Testis (tissue), 3 donors: ENCODE measurements around the gene PEX3. TPM values are rescaled to one million over a fixed set of nuclear protein-coding genes. Genes with fewer than 3 reads are reported as not detected.

ENCODE experiments used
- DNase-seq: peaks from one replicate; pipeline ENCODE4 v3.0.0-alpha.2; 2019
- H3K27ac ChIP-seq, 2 donors: fragments of 200-600 bp; sonication (generic); one replicate each; pipeline ENCODE4 v1.5.1; 2019
- H3K27me3 ChIP-seq: fragments of 200-600 bp; sonication (generic); one replicate; pipeline ENCODE4 v1.5.1; 2019
- H3K36me3 ChIP-seq: fragments of 200-600 bp; sonication (generic); one replicate; pipeline ENCODE4 v1.5.1; 2017; ENCODE audit warnings: low read depth; ENCODE audit errors: missing control alignments
- H3K4me1 ChIP-seq: fragments of 200-600 bp; sonication (generic); one replicate; pipeline ENCODE4 v1.5.1; 2019
- H3K4me3 ChIP-seq, 2 donors: fragments of 200-600 bp; sonication (generic); one replicate each; pipeline ENCODE4 v1.5.1; 2017 to 2019
- H3K9me3 ChIP-seq: fragments of 200-600 bp; sonication (generic); one replicate; pipeline ENCODE4 v1.5.1; 2017
- CTCF ChIP-seq, 3 experiments: fragments of 450-650 bp in 2 of 3; fragments of 200-600 bp in 1 of 3; sonication (generic) in 1 of 3; IDR thresholded peaks; one replicate each; pipeline ENCODE4 v1.5.1; 2016 to 2019; ENCODE audit warnings: antibody characterized with exemption in 3 of 3, mild to moderate bottlenecking in 2 of 3, moderate library complexity in 1 of 3
- POLR2A ChIP-seq: fragments of 450-650 bp; IDR thresholded peaks from one replicate; pipeline ENCODE4 v1.6.1; 2017; ENCODE audit warnings: antibody characterized with exemption, mild to moderate bottlenecking, moderate library complexity
- WGBS, 2 donors: methylation state at CpG; one replicate each; pipeline ENCODE4 v1.1.5; 2018; 5-methylcytosine and 5-hydroxymethylcytosine counted together
- intact Hi-C: fragments of 100-400 bp; cut with DNase I; formaldehyde crosslinking; loops from one replicate; pipeline ENCODE4 v1.15.1; 2023; ENCODE audit warnings: low total_unique reads
- polyA plus RNA-seq: library from polyadenylated mRNA; stranded (reverse); fragments of 350-450 nt; fragmentation: Illumina TruSeq; extraction: RNeasy Lipid Tissue Mini Kit (QIAGEN cat#74804); gene quantifications from one replicate; pipeline ENCODE4 v1.2.3, GENCODE V29; 2014; ENCODE audit warnings: low read depth, low replicate concordance; ENCODE audit not compliant: insufficient read depth
- total RNA-seq, 2 donors: library from RNA; depleted of rRNA; stranded (reverse); fragments of >200 nt; gene quantifications; one replicate each; pipeline ENCODE4 v1.2.3, GENCODE V29; 2016

Gene PEX3
- total and polyA plus RNA-seq, 3 donors from 2014 or later, result 16.6 to 33.1 (median 22.8) TPM

- DNase-seq, result no peak
- Histone ChIP-seq H3K36me3 (no peaks in the 10 kb centered on the region), H3K9me3 (no peaks in the 10 kb centered on the region), H3K27me3 (no peaks in the 10 kb centered on the region), H3K27ac (no peak overlapping the region), H3K4me3 (no peak overlapping the region), H3K4me1 (no peaks in the 10 kb centered on the region)
- no peak for TF ChIP-seq POLR2A
- no peak for TF ChIP-seq CTCF (IDR thresholded peaks at IDR 0.05)
- WGBS, 2 donors, result 76 to 79% methylated on average over 7 of the region's 7 CpGs
- intact Hi-C loops, result no loop called here
These were observed 77.7 kb downstream of the PEX3 start for GRCh38 chr6:143528164-143528811.

GRCh38 chr6:143529095-143529494 lies 78.5 kb downstream of the PEX3 start:
- Histone ChIP-seq H3K27me3 (no peaks in the 10 kb centered on the region), H3K27ac (no peak overlapping the region), H3K9me3 (no peaks in the 10 kb centered on the region), H3K4me3 (no peak overlapping the region), H3K4me1 (no peaks in the 10 kb centered on the region), H3K36me3 (no peaks in the 10 kb centered on the region)
- intact Hi-C loops, result no loop called here
- 36 to 37% methylated on average over 2 of the region's 2 CpGs for WGBS, 2 donors
- no peak for DNase-seq
- TF ChIP-seq POLR2A (no peak), CTCF (IDR thresholded peaks at IDR 0.05) (no peak)

GRCh38 chr6:143531720-143532499 lies 81.3 kb downstream of the PEX3 start:
- H3K27me3 ChIP-seq, result no peaks in the 10 kb centered on the region
- H3K36me3 ChIP-seq, result no peaks in the 10 kb centered on the region
- no peak overlapping the region for H3K27ac ChIP-seq
- intact Hi-C loops, result no loop called here
- H3K4me1 ChIP-seq, result no peaks in the 10 kb centered on the region
- H3K4me3 ChIP-seq, result no peak overlapping the region
- TF ChIP-seq POLR2A (no peak), CTCF (IDR thresholded peaks at IDR 0.05) (no peak)
- WGBS, 2 donors, result 64 to 66% methylated on average over 5 of the region's 5 CpGs
- no peak for DNase-seq
- H3K9me3 ChIP-seq, result no peaks in the 10 kb centered on the region

GRCh38 chr6:143535189-143535614 lies 84.6 kb downstream of the PEX3 start:
- H3K27me3 ChIP-seq, result no peaks in the 10 kb centered on the region
- TF ChIP-seq CTCF (IDR thresholded peaks at IDR 0.05) (no peak), POLR2A (no peak)
- 82 to 89% methylated on average over 5 of the region's 5 CpGs for WGBS, 2 donors
- H3K27ac ChIP-seq, result no peak overlapping the region
- H3K4me1 ChIP-seq, result no peaks in the 10 kb centered on the region
- no peaks in the 10 kb centered on the region for H3K36me3 ChIP-seq
- intact Hi-C loops, result no loop called here
- no peaks in the 10 kb centered on the region for H3K9me3 ChIP-seq
- no peak overlapping the region for H3K4me3 ChIP-seq
- no peak for DNase-seq
